Liver (tissue), 9 donors: ENCODE measurements around the gene PLPP4. TPM values are rescaled to one million over a fixed set of nuclear protein-coding genes. Genes with fewer than 3 reads are reported as not detected.

Experiments
- DNase-seq: peaks from one replicate; pipeline ENCODE4 v3.0.0-alpha.2; 2017; ENCODE audit warnings: low spot score
- H3K27ac ChIP-seq, 2 donors: one replicate each; pipeline ENCODE4 v1.7.0; 2013; ENCODE audit warnings: inconsistent platforms in 2 of 2, low read length in 2 of 2, control low read depth in 1 of 2, low read depth in 1 of 2, mild to moderate bottlenecking in 1 of 2
- H3K27me3 ChIP-seq, 4 donors: one replicate each; pipeline versions ENCODE4 v1.6.1 to v1.7.0; 2013; ENCODE audit warnings: low read length in 3 of 4, inconsistent platforms in 1 of 4, mild to moderate bottlenecking in 1 of 4, moderate library complexity in 1 of 4; ENCODE audit not compliant: control insufficient read depth in 4 of 4, insufficient read depth in 4 of 4
- H3K36me3 ChIP-seq, 4 donors: one replicate each; pipeline versions ENCODE4 v1.6.1 to v1.7.0; 2013; ENCODE audit warnings: low read length in 3 of 4, mild to moderate bottlenecking in 3 of 4, low read depth in 1 of 4, moderate library complexity in 1 of 4; ENCODE audit not compliant: control insufficient read depth in 4 of 4, insufficient read depth in 3 of 4
- H3K4me1 ChIP-seq, 4 donors: one replicate each; pipeline versions ENCODE4 v1.6.1 to v1.7.0; 2013; ENCODE audit warnings: low read length in 3 of 4, mild to moderate bottlenecking in 3 of 4, moderate library complexity in 1 of 4; ENCODE audit not compliant: control insufficient read depth in 4 of 4, insufficient read depth in 4 of 4
- H3K4me3 ChIP-seq, 3 donors: one replicate each; pipeline versions ENCODE4 v1.6.1 to v1.7.0; 2013; ENCODE audit warnings: low read length in 3 of 3, control low read depth in 1 of 3, low read depth in 1 of 3, mild to moderate bottlenecking in 1 of 3
- H3K9ac ChIP-seq, 2 donors: one replicate each; pipeline ENCODE4 v1.7.0; 2013; ENCODE audit warnings: low read length in 2 of 2, mild to moderate bottlenecking in 2 of 2, moderate library complexity in 2 of 2, control low read depth in 1 of 2, low read depth in 1 of 2
- H3K9me3 ChIP-seq, 4 donors: one replicate each; pipeline versions ENCODE4 v1.6.1 to v1.7.0; 2013; ENCODE audit warnings: low read length in 3 of 4; ENCODE audit not compliant: control insufficient read depth in 4 of 4
- EGR1 ChIP-seq, 2 donors: IDR thresholded peaks; 2 replicates each; pipeline ENCODE4 v1.6.1; 2016 to 2018; ENCODE audit warnings: antibody characterized with exemption in 2 of 2, low read depth in 2 of 2
- FOXA1 ChIP-seq: IDR thresholded peaks from 2 replicates; pipeline ENCODE4 v1.6.1; 2016; ENCODE audit warnings: antibody characterized with exemption
- FOXA2 ChIP-seq: IDR thresholded peaks from 2 replicates; pipeline ENCODE4 v1.6.1; 2016; ENCODE audit warnings: antibody characterized with exemption
- GABPA ChIP-seq, 2 donors: IDR thresholded peaks in 1 of 2; conservative IDR thresholded peaks in 1 of 2; 2 replicates each; pipeline ENCODE4 v1.6.1; 2016; ENCODE audit warnings: antibody characterized with exemption in 2 of 2, mild to moderate bottlenecking in 1 of 2, moderate library complexity in 1 of 2
- HNF4A ChIP-seq, 2 donors: conservative IDR thresholded peaks; 2 replicates each; pipeline ENCODE4 v1.6.1; 2016; ENCODE audit warnings: antibody characterized with exemption in 2 of 2, mild to moderate bottlenecking in 2 of 2
- JUND ChIP-seq, 2 donors: IDR thresholded peaks; 2 replicates each; pipeline ENCODE4 v1.6.1; 2016; ENCODE audit warnings: antibody characterized with exemption in 2 of 2
- RAD21 ChIP-seq, 2 donors: IDR thresholded peaks; 2 replicates each; pipeline ENCODE4 v1.6.1; 2016; ENCODE audit warnings: antibody characterized with exemption in 2 of 2, mild to moderate bottlenecking in 2 of 2
- REST ChIP-seq: IDR thresholded peaks from 2 replicates; pipeline ENCODE4 v1.6.1; 2016; ENCODE audit warnings: antibody characterized with exemption, mild to moderate bottlenecking
- RXRA ChIP-seq, 2 donors: IDR thresholded peaks; 2 replicates each; pipeline ENCODE4 v1.6.1; 2017 to 2018; ENCODE audit warnings: antibody characterized with exemption in 2 of 2, mild to moderate bottlenecking in 1 of 2
- SP1 ChIP-seq: IDR thresholded peaks from 2 replicates; pipeline ENCODE4 v1.6.1; 2018; ENCODE audit warnings: antibody characterized with exemption, mild to moderate bottlenecking
- TAF1 ChIP-seq: conservative IDR thresholded peaks from 2 replicates; pipeline ENCODE4 v1.6.1; 2016; ENCODE audit warnings: antibody characterized with exemption, mild to moderate bottlenecking
- YY1 ChIP-seq: IDR thresholded peaks from 2 replicates; pipeline ENCODE4 v1.6.1; 2016; ENCODE audit warnings: antibody characterized with exemption, mild to moderate bottlenecking
- WGBS: extraction: QIAGEN DNeasy Blood & Tissue Kit; methylation state at CpG from one replicate; pipeline ENCODE4 v1.1.7; 2013; 5-methylcytosine and 5-hydroxymethylcytosine counted together
- polyA plus RNA-seq, 2 donors: library from polyadenylated mRNA; stranded (reverse) in 1 of 2; unstranded in 1 of 2; fragments of 200-250 nt in 1 of 2; fragments of >200 nt in 1 of 2; fragmentation: Nextera tagmentation in 1 of 2; extraction: Ambion mirVana in 1 of 2; gene quantifications; one replicate each; pipeline versions ENCODE4 v1.2.1 to v1.2.3, GENCODE V29; 2013 to 2015
- total RNA-seq, 2 donors: library from RNA; depleted of rRNA; stranded (reverse); fragments of >200 nt; gene quantifications; one replicate each; pipeline ENCODE4 v1.2.3, GENCODE V29; 2014
- TF ChIP-seq, protein P1 (sequence below): IDR thresholded peaks from 2 replicates; pipeline ENCODE4 v1.6.1; 2016; ENCODE audit warnings: antibody characterized with exemption
- TF ChIP-seq, protein P2 (sequence below): IDR thresholded peaks from 2 replicates; pipeline ENCODE4 v1.6.1; 2016; ENCODE audit warnings: antibody characterized with exemption
- TF ChIP-seq, protein P3 (sequence below): fragments of 150-350 bp; IDR thresholded peaks from 2 replicates; pipeline ENCODE4 v1.5.1; 2017; ENCODE audit warnings: improper control_type of control experiment, low read depth, low read length; ENCODE audit not compliant: missing input control
- donor health status: healthy.
- donor health status: healthy.
- donor health status: healthy.
- donor health status: healthy.
- donor health status: healthy.

Gene PLPP4
- total and polyA plus RNA-seq, 4 donors, result 0.14 to 2.8 (median 0.93) TPM

- Histone ChIP-seq H3K27me3 (peaks cover 0 to 10% (median 0%) of the 10 kb centered on the region in 4 donors), H3K9me3 (peaks cover 0 to 3% (median 0%) of the 10 kb centered on the region in 4 donors), H3K27ac (no peak overlapping the region), H3K9ac (no peak overlapping the region), H3K36me3 (no peaks in the 10 kb centered on the region), H3K4me3 (no peak overlapping the region), H3K4me1 (no peaks in the 10 kb centered on the region)
- 76% methylated on average over 3 of the region's 3 CpGs for WGBS
- TF ChIP-seq JUND (IDR thresholded peaks at IDR 0.05), result no peak
- peak in 1 of 2 donors; percentile 50 for TF ChIP-seq RXRA (IDR thresholded peaks at IDR 0.05)
- TF ChIP-seq FOXA1, result no peak
- TF ChIP-seq, protein P1, sequence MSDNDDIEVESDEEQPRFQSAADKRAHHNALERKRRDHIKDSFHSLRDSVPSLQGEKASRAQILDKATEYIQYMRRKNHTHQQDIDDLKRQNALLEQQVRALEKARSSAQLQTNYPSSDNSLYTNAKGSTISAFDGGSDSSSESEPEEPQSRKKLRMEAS, result no peak
- no peak for TF ChIP-seq TAF1
- DNase-seq, result peak; percentile 27
These were observed 20.7 kb downstream of the PLPP4 start for GRCh38 chr10:120477743-120478141.

DNA sequence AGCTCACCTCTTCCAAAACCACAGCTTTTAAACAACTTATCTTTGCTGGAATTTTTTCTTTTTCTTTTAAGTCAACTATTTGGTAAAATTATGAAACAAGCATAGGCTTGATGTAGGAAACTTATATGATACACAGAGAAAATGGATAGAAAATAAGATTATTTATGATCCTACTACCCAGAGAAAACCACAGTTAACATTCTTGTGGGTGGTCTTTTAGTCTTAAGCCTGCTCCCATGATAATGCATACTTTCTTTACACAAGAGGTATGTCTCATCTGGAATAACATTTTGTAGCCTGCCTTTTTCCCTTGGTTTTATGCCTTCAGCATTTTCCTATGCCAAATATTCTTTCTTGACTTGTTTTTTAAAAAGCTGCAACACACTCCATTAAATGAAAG is 21.4 kb downstream of the PLPP4 start:
- H3K9me3 ChIP-seq, result peaks cover 0 to 3% (median under 1%) of the 10 kb centered on the region in 4 donors
- no peaks in the 10 kb centered on the region for H3K36me3 ChIP-seq
- DNase-seq, result no peak
- H3K27ac ChIP-seq, result no peak overlapping the region
- no peak overlapping the region for H3K4me3 ChIP-seq
- no peaks in the 10 kb centered on the region for H3K4me1 ChIP-seq
- TF ChIP-seq SP1 (no peak), EGR1 (IDR thresholded peaks at IDR 0.05; ENCODE audit: low read depth in 2 of 2) (no peak), RAD21 (IDR thresholded peaks at IDR 0.05) (no peak), GABPA (IDR thresholded peaks at IDR 0.05 in 1 of 2, conservative IDR thresholded peaks at IDR 0.05 in 1 of 2) (no peak), TAF1 (no peak), REST (no peak), RXRA (IDR thresholded peaks at IDR 0.05) (no peak), FOXA1 (no peak)
- TF ChIP-seq, protein P2, sequence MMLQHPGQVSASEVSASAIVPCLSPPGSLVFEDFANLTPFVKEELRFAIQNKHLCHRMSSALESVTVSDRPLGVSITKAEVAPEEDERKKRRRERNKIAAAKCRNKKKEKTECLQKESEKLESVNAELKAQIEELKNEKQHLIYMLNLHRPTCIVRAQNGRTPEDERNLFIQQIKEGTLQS, result no peak
- H3K27me3 ChIP-seq, result peaks cover 0 to 8% (median 0%) of the 10 kb centered on the region in 4 donors
- H3K9ac ChIP-seq, result no peak overlapping the region

DNA sequence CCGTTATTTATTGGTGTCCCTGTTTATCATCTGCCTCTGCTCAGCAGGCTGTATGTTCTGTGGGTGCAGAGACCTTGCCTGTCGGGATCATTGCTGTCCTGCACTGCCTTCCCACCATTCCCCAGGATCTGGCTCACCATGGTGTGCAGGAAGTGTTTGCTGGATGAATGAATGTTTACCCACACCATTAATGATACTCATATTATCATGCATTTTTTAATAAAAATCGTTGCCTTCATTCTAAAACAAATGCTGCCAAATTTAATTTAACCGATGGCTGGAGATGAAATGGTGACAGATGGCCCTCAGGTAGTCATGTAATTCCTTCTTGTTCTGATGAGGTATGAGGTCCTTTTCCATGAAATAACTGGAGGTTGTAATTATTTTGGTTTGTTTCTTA is 22.5 kb downstream of the PLPP4 start:
- Histone ChIP-seq H3K9ac (no peak overlapping the region), H3K9me3 (peaks cover 0 to 3% (median under 1%) of the 10 kb centered on the region in 4 donors), H3K27me3 (peaks cover 0 to 5% (median 0%) of the 10 kb centered on the region in 4 donors), H3K4me3 (no peak overlapping the region), H3K4me1 (no peaks in the 10 kb centered on the region), H3K27ac (no peak overlapping the region), H3K36me3 (no peaks in the 10 kb centered on the region)
- TF ChIP-seq SP1 (no peak), HNF4A (conservative IDR thresholded peaks at IDR 0.05) (no peak), REST (no peak), YY1 (no peak), GABPA (IDR thresholded peaks at IDR 0.05 in 1 of 2, conservative IDR thresholded peaks at IDR 0.05 in 1 of 2) (no peak), FOXA1 (no peak), FOXA2 (no peak), RXRA (IDR thresholded peaks at IDR 0.05) (no peak)
- TF ChIP-seq, protein P3, sequence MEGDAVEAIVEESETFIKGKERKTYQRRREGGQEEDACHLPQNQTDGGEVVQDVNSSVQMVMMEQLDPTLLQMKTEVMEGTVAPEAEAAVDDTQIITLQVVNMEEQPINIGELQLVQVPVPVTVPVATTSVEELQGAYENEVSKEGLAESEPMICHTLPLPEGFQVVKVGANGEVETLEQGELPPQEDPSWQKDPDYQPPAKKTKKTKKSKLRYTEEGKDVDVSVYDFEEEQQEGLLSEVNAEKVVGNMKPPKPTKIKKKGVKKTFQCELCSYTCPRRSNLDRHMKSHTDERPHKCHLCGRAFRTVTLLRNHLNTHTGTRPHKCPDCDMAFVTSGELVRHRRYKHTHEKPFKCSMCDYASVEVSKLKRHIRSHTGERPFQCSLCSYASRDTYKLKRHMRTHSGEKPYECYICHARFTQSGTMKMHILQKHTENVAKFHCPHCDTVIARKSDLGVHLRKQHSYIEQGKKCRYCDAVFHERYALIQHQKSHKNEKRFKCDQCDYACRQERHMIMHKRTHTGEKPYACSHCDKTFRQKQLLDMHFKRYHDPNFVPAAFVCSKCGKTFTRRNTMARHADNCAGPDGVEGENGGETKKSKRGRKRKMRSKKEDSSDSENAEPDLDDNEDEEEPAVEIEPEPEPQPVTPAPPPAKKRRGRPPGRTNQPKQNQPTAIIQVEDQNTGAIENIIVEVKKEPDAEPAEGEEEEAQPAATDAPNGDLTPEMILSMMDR, result no peak
- WGBS, result 64% methylated on average over 4 of the region's 4 CpGs
- peak; percentile 4 for DNase-seq
